OCI-LY3 (cell line): ENCODE measurements around the gene RAB27B.

Source experiments
- H2AFZ ChIP-seq: fragments of 200-600, 300-600 bp; shearing (Covaris generic); 2 replicates; pipeline ENCODE4 v1.6.0; 2014; ENCODE audit warnings: antibody characterized with exemption, low read depth, low read length
- H3K27ac ChIP-seq: fragments of 200-600, 300-600 bp; sonication (generic); 2 replicates; pipeline ENCODE4 v1.5.1; 2014; ENCODE audit warnings: mild to moderate bottlenecking, low read length, moderate library complexity, mixed read lengths
- H3K27me3 ChIP-seq: fragments of 200-600, 300-600 bp; sonication (generic); 2 replicates; pipeline ENCODE4 v1.6.1; 2014; ENCODE audit warnings: low read depth, low read length, mixed read lengths
- H3K36me3 ChIP-seq: fragments of 200-600, 300-600 bp; sonication (generic); replicated peaks from 2 replicates; pipeline ENCODE3; 2014; ENCODE audit warnings: low read depth, low read length, mixed read lengths
- H3K4me1 ChIP-seq: fragments of 300-600, 200-600 bp; sonication (generic); 2 replicates; pipeline ENCODE4 v1.6.1; 2014; ENCODE audit warnings: low read length, mixed read lengths
- H3K4me2 ChIP-seq: fragments of 200-600, 300-600 bp; sonication (generic); 2 replicates; pipeline ENCODE4 v1.6.1; 2014; ENCODE audit warnings: low read length, mixed read lengths
- H3K4me3 ChIP-seq: fragments of 300-600, 200-600 bp; sonication (generic); 2 replicates; pipeline ENCODE4 v1.5.1; 2014; ENCODE audit warnings: antibody characterized with exemption, mild to moderate bottlenecking, low read length, moderate library complexity
- H3K79me2 ChIP-seq: fragments of 300-600, 200-600 bp; shearing (Covaris generic); 2 replicates; pipeline ENCODE4 v1.6.1; 2014; ENCODE audit warnings: mild to moderate bottlenecking, low read length, mixed read lengths
- H3K9ac ChIP-seq: fragments of 300-600, 200-600 bp; shearing (Covaris generic); 2 replicates; pipeline ENCODE4 v1.6.0; 2014; ENCODE audit warnings: mild to moderate bottlenecking, low read length, moderate library complexity
- H3K9me3 ChIP-seq: fragments of 200-600, 300-600 bp; shearing (Covaris generic); 2 replicates; pipeline ENCODE4 v1.6.1; 2014; ENCODE audit warnings: low read length, mixed read lengths; ENCODE audit not compliant: insufficient read depth
- H4K20me1 ChIP-seq: fragments of 200-600, 300-600 bp; sonication (generic); 2 replicates; pipeline ENCODE4 v1.6.1; 2016; ENCODE audit warnings: low read length, mixed read lengths; ENCODE audit not compliant: insufficient read depth
- CTCF ChIP-seq: fragments of 200-600, 300-600 bp; sonication (generic); IDR thresholded peaks from 2 replicates; pipeline ENCODE4 v1.5.1; 2014; ENCODE audit warnings: antibody characterized with exemption, low read length, low read depth
- EZH2phosphoT487 ChIP-seq: fragments of 200-600 bp; shearing (Covaris generic); IDR thresholded peaks from 2 replicates; pipeline ENCODE4 v1.6.1; 2018; ENCODE audit warnings: antibody characterized with exemption, mixed run types, low read depth

Gene RAB27B

GRCh38 chr18:54932472-54932871 lies 104.2 kb downstream of the RAB27B start:
- Histone ChIP-seq H4K20me1 (no peaks in the 10 kb centered on the region), H3K36me3 (no peaks in the 10 kb centered on the region), H3K27me3 (peaks cover 9% of the 10 kb centered on the region; the same call in 1 of the 2 replicates), H3K9me3 (no peaks in the 10 kb centered on the region), H3K27ac (no peak overlapping the region), H3K4me2 (no peak overlapping the region), H2AFZ (no peak overlapping the region), H3K4me1 (no peaks in the 10 kb centered on the region), H3K4me3 (no peak overlapping the region), H3K79me2 (no peaks in the 10 kb centered on the region), H3K9ac (no peak overlapping the region)
- TF ChIP-seq EZH2phosphoT487, result no peak
- no peak for TF ChIP-seq CTCF

- TF ChIP-seq EZH2phosphoT487 (no peak), CTCF (no peak)
- Histone ChIP-seq H3K27ac (no peak overlapping the region), H3K9ac (no peak overlapping the region), H3K4me3 (no peak overlapping the region), H3K36me3 (no peaks in the 10 kb centered on the region), H4K20me1 (no peaks in the 10 kb centered on the region), H2AFZ (no peak overlapping the region), H3K9me3 (no peaks in the 10 kb centered on the region), H3K27me3 (peaks cover 9% of the 10 kb centered on the region; the same call in 1 of the 2 replicates), H3K4me1 (peaks cover 7% of the 10 kb centered on the region; the same call in 1 of the 2 replicates), H3K4me2 (no peak overlapping the region), H3K79me2 (no peaks in the 10 kb centered on the region)
Observed at GRCh38 chr18:54938506-54938905, 110.2 kb downstream of the RAB27B start.

GRCh38 chr18:54939361-54939917 lies 111.2 kb downstream of the RAB27B start:
- H3K4me1 ChIP-seq, result peaks cover 7% of the 10 kb centered on the region; the same call in 1 of the 2 replicates
- H4K20me1 ChIP-seq, result no peaks in the 10 kb centered on the region
- H3K4me2 ChIP-seq, result no peak overlapping the region
- H3K9me3 ChIP-seq, result no peaks in the 10 kb centered on the region
- no peak overlapping the region for H3K4me3 ChIP-seq
- no peak overlapping the region for H2AFZ ChIP-seq
- no peaks in the 10 kb centered on the region for H3K79me2 ChIP-seq
- H3K27me3 ChIP-seq, result peaks cover 9% of the 10 kb centered on the region; the same call in 1 of the 2 replicates
- no peaks in the 10 kb centered on the region for H3K36me3 ChIP-seq
- H3K27ac ChIP-seq, result no peak overlapping the region
- TF ChIP-seq EZH2phosphoT487, result no peak
- H3K9ac ChIP-seq, result no peak overlapping the region

- Histone ChIP-seq H3K27ac (no peak overlapping the region), H2AFZ (no peak overlapping the region), H3K79me2 (no peaks in the 10 kb centered on the region), H3K4me2 (no peak overlapping the region), H3K4me3 (no peak overlapping the region), H3K36me3 (no peaks in the 10 kb centered on the region), H4K20me1 (no peaks in the 10 kb centered on the region), H3K27me3 (no peaks in the 10 kb centered on the region), H3K4me1 (peaks cover 17% of the 10 kb centered on the region), H3K9ac (no peak overlapping the region), H3K9me3 (no peaks in the 10 kb centered on the region)
- no peak for TF ChIP-seq EZH2phosphoT487
Observed at GRCh38 chr18:54942144-54942543, 113.9 kb downstream of the RAB27B start.

- H3K36me3 ChIP-seq, result no peaks in the 10 kb centered on the region
- no peak for TF ChIP-seq CTCF
- TF ChIP-seq EZH2phosphoT487, result no peak
- no peak overlapping the region for H3K4me2 ChIP-seq
- H3K4me1 ChIP-seq, result peaks cover 17% of the 10 kb centered on the region
- H3K79me2 ChIP-seq, result no peaks in the 10 kb centered on the region
- no peaks in the 10 kb centered on the region for H3K9me3 ChIP-seq
- no peaks in the 10 kb centered on the region for H4K20me1 ChIP-seq
- no peak overlapping the region for H2AFZ ChIP-seq
- no peak overlapping the region for H3K9ac ChIP-seq
- H3K4me3 ChIP-seq, result no peak overlapping the region
- H3K27ac ChIP-seq, result no peak overlapping the region
- H3K27me3 ChIP-seq, result no peaks in the 10 kb centered on the region
Observed at GRCh38 chr18:54942569-54942968, 114.3 kb downstream of the RAB27B start.
